Effector CD8-positive, alpha-beta T cell (primary cell): Measurements from ENCODE around the gene USP14.
"Not testable (repeated sequence)": the region's sequence is repeated elsewhere in the genome, so short reads cannot be mapped to it uniquely, and the experiment has no call there.

ENCODE experiments used
- DNase-seq: peaks from one replicate; lab custom pipeline; 2025; lab: John Stamatoyannopoulos, UW
- total RNA-seq, 4 experiments: gene quantifications; one replicate each; lab custom pipeline; 2026; lab: John Stamatoyannopoulos, UW

Gene USP14
- 26.8 to 60.5 (median 34.1) reads per million in 4 experiments for total RNA-seq

DNA sequence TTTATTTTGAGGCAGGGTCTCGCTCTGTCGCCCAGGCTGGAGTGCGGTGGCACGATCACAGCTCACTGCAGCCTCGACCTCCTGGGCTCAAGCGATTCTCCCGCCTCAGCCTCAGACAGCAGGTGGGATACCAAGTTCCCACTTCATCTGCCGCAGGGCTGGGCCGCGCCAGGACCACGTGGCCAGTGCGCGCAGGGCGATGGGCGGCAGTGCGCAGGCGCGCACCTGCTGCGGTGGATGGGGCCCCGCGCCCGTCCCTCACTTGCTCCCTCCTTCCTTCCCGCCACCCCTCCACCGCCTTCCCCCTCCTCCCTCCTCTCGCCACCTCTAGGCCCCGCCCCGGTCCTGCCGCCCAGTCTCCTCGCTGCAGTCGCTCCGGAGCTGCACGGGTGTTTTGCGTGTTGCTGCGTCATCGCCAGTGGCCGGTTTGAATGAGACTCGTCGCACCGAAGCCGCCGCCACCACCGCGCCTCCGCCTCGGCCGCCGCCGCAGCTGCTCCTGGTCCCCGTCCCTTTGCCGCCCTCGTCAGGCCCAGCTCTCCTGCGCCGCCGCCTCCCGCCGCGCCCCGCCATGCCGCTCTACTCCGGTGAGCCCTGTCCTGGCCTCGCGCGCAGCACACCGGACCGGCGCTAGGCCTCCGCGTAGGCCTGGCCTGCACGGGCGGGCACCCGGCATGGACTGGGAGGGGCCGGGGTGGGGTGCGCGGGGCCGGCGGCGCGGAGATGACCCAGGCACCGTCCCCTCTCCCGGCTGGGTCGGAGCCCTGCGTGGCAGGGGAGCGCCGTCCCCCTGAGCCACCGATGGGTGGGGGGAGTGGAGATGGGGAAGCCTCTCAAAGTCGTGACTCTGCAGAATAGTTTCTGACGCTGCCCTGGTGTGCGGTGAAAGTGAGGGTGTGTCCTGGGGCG lies at the start of gene USP14:
Gene USP14, plus strand, starts transcription at position 430 of the 909 bp plus-strand sequence. Its CDS starts 142 bp downstream, at position 572.
- DNase-seq, result peak; percentile 92

DNA sequence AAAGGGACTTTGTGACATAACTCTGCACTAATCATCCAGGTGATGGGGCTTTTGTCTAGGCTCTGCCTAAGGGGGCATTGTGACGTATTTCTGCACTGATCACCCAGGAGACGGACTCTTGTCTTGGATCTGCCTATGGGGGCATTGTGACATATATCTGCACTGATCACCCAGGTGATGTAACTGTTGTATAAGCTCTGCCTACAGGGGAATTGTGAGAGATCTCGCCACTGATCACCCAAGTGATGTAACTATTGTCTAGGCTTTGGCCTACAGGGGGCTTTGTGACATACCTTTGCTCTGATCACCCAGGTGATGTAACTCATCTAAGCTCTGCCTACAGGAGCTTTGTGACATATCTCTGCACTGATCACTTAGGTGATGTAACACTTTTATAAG lies 49.7 kb upstream of the USP14 start:
- DNase-seq, result not testable (repeated sequence)

DNA sequence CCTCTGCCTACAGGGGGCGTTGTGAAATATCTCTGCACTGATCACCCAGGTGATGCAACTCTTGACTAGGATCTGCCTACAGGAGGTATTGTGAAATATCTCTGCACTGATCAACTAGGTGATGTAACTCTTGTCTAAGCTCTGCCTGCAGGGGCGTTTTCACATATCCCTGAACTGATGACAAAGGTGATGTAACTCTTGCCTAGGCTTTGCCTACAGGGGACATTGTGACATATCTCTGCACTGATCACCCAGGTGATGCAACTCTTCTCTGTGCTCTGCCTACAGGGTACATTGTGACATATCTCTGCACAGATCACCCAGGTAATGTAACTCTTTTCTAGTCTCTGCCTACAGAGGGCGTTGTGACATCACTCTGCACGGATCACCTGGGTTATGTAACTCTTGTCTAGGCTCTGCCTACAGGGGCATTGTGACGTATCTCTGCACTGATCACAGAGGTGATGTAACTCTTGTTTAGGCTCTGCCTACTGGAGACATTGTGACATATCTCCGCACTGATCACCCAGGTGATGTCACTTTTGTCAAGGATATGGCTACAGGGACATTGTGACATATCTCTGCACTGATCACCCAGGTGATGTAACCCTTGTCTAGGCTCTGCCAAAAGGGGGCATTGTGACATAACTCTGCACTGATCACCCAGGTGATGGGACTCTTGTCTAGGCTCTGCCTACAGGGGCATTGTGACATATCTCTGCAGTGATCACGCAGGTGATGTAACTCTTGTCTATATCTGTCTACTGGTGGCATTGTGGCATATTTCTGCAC lies 49.0 kb upstream of the USP14 start:
- not testable (repeated sequence) for DNase-seq

DNA sequence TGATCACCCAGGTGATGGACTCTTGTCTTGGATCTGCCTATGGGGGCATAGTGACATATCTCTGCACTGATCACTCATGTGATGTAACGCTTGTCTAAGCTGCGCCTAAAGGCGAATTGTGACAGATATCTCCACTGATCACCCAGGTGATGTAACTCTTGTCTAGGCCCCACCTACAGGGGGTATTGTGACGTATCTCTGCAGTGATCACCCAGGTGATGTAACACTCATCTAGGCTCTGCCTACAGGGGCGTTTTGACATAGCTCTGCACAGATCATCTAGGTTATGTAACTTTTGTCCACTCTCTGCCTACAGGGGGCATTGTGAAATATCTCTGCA lies 48.5 kb upstream of the USP14 start:
- DNase-seq, result not testable (repeated sequence)

DNA sequence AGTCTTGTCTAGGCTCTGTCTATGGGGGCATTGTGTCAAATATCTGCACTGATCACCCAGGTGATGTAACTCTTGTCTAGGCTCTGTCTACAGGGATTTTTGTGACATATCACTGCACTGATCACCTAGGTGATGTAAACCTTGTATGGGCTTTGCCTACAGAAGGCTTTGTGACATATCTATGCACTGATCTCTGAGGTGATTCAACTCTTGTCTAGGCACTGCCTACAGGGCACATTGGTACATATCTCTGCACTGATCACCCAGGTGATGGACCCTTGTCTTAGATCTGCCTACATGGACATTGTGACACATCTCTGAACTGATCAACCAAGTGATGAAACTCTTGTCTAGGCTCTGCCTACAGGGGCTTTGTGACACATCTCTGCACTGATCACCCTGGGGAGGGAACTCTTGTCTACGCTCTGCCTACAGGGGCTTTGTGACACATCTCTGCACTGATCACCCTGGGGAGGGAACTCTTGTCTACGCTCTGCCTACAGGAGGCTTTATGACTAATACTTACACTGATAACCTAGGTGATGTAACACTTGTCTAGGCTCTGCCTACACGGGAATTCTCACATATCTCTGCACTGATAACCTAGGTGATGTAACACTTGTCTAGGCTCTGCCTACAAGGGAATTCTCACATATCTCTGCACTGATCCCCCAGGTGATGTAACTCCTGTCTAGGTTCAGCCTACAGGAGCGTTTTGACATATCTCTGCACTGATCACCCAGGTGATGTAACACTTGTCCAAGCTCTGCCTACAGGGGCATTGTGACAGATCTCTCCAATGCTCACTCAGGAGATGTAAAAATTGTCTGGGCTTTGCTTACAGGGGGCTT lies 47.8 kb upstream of the USP14 start:
- DNase-seq, result not testable (repeated sequence)

DNA sequence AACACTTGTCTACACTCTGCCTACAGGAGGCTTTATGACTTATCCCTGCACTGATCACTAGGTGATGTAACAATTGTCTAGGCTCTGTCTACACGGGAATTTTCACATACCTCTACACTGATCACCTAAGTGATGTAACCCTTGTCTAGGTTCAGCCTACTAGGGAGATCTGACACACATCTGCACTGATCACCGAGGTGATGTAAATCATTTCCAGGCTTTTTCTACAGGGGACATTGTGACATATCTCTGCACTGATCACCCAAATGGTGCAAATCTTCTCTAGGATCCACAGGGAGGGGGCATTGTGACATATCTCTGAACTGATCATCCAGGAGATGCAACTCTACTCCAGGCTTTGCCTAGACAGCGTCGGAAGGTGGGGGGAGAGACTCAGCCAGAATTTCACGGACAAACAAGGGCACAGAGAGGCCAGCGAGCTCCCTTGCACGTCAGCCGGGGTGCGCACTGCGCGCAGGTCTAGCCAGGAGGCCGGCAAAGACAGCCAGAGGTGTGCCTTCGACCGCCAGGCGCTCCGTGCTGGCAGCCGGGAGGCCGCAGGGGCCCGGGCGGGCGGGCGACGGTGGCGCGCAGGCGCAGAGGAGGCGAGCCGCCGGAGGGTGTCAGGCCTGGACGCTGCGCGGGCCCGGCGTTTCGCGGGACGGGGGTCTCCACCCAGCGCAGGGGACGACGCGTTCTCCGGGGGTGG lies 46.9 kb upstream of the USP14 start:
- no peak for DNase-seq

DNA sequence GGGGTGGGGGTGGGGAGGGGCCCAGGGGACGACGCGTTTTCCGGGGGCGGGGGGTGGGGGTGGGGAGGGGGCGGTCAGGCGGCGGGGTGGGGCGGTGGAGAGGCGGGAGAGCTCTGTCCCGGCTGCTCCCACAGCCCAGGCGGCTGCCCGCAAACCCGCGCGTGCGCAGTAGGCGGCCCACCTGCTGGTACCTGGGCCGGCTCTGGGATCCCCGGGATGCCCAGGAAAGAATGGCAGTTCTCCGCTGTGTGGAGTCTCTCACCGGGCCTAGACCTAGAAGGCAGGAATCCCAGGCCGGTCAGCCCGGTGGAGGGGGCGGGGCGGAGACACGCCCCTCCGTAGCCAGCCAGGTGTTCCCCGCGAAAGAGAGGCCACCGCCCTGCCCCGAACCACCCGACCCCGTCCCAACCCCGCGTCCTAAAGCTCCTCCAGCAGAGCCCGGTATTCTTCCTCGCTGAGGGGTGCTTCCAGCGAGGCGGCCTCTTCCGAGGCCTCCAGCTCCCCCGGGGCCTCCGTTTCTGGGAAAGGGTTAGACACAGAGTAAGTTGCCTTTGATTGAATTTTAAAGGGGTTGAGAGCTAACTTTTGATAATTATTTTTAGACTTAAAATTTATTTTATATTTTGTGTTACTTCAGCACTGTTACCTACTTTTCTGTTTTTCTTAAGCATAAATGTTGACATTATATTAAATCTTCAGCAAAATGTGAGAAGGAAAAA lies 46.2 kb upstream of the USP14 start:
- not testable (repeated sequence) for DNase-seq

DNA sequence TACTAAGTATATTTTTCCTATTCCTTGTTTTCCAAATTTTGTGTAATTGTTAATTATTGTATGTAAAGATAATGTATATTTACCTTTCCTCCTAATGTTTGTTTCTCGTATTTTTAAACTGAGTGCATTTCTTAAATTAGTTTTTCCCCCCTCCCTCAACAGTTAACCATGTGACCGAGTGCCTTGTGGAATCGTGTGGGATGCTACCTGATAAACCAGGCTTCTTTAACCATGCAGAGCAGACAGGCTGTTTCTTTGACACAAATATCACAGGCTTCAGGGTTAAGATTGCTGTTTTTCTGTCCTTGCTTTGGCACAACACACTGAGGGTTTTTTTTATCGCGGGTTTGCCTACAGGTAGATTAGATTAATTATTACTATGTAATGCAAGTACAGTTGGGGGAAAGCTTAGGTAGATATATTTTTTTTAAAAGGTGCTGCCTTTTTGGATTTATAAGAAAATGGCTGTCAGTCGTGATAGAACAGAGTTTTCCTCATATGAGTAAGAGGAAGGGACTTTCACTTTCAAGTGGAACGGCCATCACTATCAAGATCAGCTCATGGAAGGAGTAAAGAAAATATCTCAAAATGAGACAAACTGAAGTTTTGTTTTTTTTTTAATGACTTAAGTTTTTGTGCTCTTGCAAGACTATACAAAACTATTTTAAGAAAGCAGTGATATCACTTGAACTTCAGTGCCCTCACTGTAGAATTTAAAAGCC lies 37.7 kb upstream of the USP14 start:
- not testable (repeated sequence) for DNase-seq

DNA sequence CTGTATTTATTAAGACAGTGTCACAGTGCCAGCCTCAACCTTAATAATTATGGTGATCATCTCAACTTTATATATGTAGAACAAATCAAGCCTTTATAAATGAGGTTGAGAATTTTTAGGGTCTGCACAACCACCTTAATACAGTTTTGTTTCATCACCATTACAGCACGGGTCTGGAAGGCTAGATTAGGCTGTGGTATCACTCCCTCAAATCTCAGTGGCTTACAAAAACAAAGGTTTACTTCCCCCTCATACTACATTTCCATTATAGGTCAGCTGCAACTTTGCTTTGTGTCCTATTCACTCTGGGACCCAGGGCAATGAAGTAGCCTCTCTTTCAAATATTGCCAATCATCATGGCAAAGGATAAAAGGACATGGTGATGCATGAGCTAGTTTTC lies 23.3 kb upstream of the USP14 start:
- no peak for DNase-seq

DNA sequence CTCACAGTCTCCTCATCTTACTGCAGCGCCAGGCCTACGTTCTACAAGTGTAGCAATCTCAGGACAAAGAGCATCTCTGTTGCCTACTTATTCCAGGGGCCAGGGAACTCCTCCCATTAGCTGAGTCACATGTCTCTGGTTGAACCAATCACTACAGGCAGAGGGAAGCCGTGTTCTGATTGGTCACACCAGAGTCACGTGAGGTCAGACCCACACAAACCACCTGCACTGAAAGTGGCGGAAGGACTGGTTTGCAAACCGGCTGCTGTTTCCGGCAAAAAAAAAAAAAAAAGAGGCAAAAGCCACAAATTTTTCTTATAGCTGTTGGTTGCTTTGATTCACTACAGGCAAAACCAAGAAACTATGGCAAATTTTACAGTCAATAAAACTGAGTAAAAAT lies 21.9 kb upstream of the USP14 start:
- no peak for DNase-seq

DNA sequence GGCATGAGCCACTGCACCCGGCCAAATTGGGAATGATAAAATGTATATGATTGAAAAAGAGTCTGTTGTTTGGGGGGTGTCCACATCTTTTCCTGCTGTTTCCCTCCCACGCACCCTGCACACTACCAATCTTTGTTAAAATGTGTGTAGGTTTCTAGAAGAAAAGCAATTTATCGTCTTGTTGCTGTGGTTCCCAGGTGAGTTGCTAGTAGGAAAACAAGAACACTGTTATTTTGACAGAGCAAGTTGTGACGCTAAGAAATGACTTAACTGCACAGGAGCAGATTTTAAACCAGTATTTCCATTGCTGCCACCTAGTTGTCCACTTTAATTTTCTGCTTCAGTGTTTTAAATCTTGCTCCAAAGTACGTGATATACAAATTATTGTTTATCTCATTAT lies 21.0 kb upstream of the USP14 start:
- no peak for DNase-seq

DNA sequence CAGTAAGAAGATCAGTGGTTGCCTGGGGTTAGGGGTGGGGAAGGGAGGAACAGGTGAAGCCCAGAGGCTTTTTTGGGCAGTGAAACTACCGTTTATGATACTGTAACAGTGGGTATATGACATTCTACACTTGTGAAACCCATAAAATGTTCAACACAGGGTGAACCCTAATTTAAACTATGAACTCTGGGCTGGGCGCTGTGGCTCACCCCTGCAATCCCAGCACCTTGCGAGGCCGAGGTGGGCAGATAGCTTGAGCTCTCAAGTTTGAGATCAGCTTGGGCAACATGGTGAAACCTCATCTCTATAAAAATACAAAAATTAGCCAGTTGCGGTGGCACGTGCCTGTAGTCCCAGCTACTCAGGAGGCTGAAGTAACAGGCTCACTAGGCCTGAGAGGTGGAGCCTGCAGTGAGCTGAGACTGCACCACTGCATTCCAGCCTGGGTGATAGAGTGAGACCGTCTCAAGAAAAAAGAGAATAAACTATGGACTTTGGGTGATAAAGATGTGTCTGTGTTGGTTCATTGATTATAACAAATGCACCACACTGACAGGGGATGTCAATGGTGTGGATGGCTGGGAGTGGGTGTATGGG lies 17.6 kb upstream of the USP14 start:
- DNase-seq, result no peak

DNA sequence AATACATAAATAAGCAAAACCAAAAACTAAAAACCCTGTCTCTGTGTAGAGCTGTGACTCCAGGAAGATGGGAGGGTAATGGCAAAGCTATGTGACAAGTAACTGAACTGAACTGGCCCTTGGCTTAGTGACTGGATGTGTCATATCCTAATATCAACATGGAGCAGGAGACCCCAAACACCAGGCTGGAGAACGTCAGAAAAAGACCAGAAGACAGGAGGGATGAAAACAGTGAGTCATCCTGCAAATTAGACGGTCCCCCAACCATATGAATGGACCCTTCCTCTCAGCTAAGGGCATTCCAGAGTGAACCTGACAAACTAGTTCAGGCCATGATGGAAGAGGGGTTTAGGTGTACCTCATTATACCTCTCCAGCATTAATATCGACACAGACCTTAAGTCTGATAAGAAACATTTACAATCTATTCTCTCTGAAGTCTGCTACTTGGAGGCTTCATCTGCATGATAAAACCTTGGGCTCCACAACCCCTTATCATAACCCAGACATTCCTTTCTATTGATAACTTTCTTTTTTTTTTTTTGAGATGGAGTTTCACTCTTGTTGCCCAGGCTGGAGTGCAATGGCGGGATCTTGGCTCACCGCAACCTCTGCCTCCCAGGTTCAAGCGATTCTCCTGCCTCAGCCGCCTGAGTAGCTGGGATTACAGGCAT lies 15.6 kb upstream of the USP14 start:
- not testable (repeated sequence) for DNase-seq

DNA sequence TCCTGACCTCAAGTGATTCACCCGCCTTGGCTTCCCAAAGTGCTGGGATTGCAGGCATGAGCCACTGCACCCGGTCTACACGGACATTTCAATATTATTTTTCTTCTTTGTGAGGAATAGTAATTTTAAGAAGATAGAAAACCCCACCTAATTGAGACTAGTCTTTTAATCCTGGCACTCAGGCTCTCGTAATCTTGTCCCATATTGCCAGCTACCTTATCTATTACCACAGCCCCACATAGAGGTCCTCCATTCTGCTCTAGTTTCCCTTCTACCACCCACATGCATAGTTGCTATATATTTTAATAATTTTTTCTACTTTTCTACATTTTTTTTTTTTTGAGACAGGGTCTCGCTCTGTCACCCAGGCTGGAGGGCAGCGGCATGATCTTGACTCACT lies 9.5 kb upstream of the USP14 start:
- DNase-seq, result no peak

DNA sequence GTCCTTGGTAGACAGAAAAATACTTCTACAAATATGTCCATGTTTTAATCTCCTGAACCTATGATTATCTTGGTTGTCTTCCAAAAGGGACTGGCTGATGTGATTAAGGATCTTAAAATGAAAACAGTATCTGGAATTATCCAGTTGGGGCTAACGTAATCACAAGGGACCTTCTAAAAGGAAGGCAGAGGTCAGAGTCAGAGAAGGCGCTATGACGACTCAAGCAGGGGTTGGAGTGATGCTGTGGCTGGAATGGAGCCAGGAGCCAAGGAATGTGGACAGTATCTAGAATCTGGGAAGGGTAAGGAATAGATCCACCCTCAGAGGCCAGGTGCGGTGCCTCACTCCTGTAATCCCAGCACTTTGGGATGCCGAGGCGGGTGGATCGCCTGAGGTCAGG lies 4.2 kb upstream of the USP14 start:
- DNase-seq, result no peak

DNA sequence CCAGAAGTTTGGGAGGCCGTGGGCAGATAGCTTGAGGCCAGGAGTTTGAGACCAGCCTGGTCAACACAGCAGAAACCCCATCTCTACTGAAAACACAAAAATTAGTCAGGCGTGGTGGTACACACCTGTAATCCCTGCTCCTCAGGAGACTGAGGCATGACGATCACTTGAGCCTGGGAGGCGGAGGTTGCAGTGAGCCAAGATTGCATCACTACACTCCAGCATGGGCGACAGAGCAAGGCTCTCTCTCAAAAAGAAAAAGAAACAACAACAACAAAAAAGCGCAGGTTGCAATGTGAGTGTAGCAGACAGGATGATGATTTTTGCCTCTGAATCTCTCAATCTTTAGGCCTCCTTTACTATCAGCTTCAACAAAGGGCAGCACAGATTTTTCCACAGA lies 2.7 kb upstream of the USP14 start:
- no peak for DNase-seq

DNA sequence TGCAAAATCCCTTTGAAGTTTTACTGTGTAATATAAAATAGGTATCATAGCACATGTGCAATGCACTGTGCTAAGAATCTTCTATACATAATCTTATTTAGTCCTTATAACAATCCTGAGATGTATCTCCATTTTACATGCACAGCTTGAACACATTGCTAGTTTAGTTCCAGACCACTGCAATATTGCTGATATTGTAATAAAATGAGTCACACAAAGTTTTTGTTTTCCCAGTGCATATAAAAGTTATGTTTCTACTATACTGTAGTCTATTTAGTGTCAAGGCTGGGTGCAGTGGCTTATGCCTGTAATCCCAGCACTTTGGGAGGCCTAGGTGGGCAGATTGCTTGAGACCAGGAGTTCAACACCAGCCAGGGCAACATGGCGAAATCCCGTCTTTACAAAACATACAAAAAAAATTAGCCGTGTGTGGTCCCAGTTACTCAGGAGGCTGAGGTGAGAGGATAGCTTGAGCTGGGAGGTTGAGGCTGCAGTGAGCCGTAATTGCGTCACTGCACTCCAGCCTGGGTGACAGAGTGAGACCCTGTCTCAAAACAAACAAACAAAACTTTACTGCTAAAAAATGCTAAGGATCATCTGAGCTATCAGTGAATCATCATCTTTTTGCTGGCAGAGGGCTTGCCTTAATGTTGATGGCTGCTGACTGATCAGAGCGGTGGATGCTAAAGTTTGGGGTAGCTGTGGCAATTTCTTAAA lies 1.7 kb upstream of the USP14 start:
- no peak for DNase-seq

DNA sequence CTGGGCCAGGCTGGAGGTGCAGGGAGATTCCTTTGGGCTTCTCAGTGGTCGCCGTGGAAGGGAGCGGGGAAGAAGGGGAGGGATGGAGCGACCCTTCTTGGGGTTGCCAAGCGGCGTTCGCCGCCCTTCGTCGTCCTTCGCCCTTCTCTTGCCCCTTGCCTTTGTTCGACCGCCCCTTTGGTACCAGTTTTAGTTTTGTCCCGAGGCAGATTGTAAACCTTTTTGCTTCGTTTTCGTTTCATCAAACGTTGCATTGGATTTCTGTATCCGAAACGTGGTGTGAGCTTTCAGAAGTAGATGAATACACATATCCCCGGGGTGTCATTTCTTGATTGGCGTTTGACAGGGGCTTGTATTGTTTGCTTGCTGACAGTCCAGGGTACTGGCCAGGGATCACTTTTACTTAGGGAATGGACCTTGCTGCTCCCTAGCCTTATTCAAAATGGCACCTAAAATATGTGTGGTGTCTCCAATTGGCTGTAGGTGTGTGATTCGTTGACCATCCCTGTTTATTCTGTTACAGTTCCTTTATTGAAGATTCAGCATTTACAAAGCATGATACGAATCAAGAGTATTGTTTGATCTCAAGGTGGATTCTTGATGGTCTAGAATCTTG lies 788 bp downstream of the USP14 start:
- DNase-seq, result no peak
